Loucy (cell line): Measurements from ENCODE around the gene ARHGAP26.

Experiments
- H2AFZ ChIP-seq: fragments of 200-600 bp; sonication (generic); 2 replicates; pipeline ENCODE4 v1.6.0; 2016; ENCODE audit warnings: antibody characterized with exemption, mild to moderate bottlenecking, low read length, moderate library complexity
- H3F3A ChIP-seq: fragments of 200-600 bp; 2 replicates; pipeline ENCODE4 v1.6.0; 2016; ENCODE audit warnings: antibody characterized with exemption, low read depth, mild to moderate bottlenecking
- H3K27me3 ChIP-seq: fragments of 200-600 bp; sonication (generic); 2 replicates; pipeline ENCODE4 v1.6.1; 2014; ENCODE audit warnings: low read length, mild to moderate bottlenecking; ENCODE audit not compliant: insufficient read depth, poor library complexity, severe bottlenecking
- H3K36me3 ChIP-seq: fragments of 200-600 bp; sonication (generic); 2 replicates; pipeline ENCODE4 v1.6.1; 2016; ENCODE audit warnings: low read length; ENCODE audit not compliant: insufficient read depth
- H3K4me1 ChIP-seq: fragments of 200-600 bp; sonication (generic); 2 replicates; pipeline ENCODE4 v1.5.1; 2014; ENCODE audit warnings: low read length, mild to moderate bottlenecking; ENCODE audit not compliant: insufficient read depth, poor library complexity, severe bottlenecking
- H3K4me2 ChIP-seq: fragments of 200-600 bp; sonication (generic); 2 replicates; pipeline ENCODE4 v1.6.0; 2014; ENCODE audit warnings: antibody characterized with exemption, low read length, low read depth, mild to moderate bottlenecking; ENCODE audit not compliant: poor library complexity, severe bottlenecking
- H3K4me3 ChIP-seq: fragments of 200-600 bp; sonication (generic); 2 replicates; pipeline ENCODE4 v1.5.1; 2014; ENCODE audit warnings: low read length, mild to moderate bottlenecking, mixed read lengths; ENCODE audit not compliant: poor library complexity, severe bottlenecking
- H3K79me2 ChIP-seq: fragments of 200-600 bp; sonication (generic); 2 replicates; pipeline ENCODE4 v1.6.1; 2014; ENCODE audit warnings: low read length; ENCODE audit not compliant: insufficient read depth
- H3K9ac ChIP-seq: fragments of 200-600 bp; sonication (generic); 2 replicates; pipeline ENCODE4 v1.6.0; 2014; ENCODE audit warnings: mild to moderate bottlenecking, low read depth, low read length, moderate library complexity; ENCODE audit not compliant: poor library complexity, severe bottlenecking
- H3K9me2 ChIP-seq: fragments of 200-600 bp; sonication (generic); replicated peaks from 2 replicates; pipeline ENCODE4 v1.6.1; 2016; ENCODE audit warnings: low read depth, low read length, mixed read lengths
- H3K9me3 ChIP-seq: fragments of 200-600 bp; sonication (generic); 2 replicates; pipeline ENCODE4 v1.6.1; 2014; ENCODE audit warnings: mild to moderate bottlenecking, antibody characterized with exemption, low read length, low read depth; ENCODE audit not compliant: insufficient read depth
- H4K20me1 ChIP-seq: fragments of 200-600 bp; sonication (generic); 2 replicates; pipeline ENCODE4 v1.6.0; 2014; ENCODE audit warnings: antibody characterized with exemption, low read length, mild to moderate bottlenecking; ENCODE audit not compliant: insufficient read depth, poor library complexity, severe bottlenecking
- CTCF ChIP-seq: fragments of 200-600 bp; sonication (generic); conservative IDR thresholded peaks from 2 replicates; pipeline ENCODE4 v1.5.1; 2014; ENCODE audit warnings: mild to moderate bottlenecking, antibody characterized with exemption, low read length
- EZH2phosphoT487 ChIP-seq: fragments of 200-600 bp; IDR thresholded peaks from 2 replicates; pipeline ENCODE4 v1.6.1; 2018; ENCODE audit warnings: antibody characterized with exemption, mild to moderate bottlenecking, moderate library complexity, borderline replicate concordance

Gene ARHGAP26

GRCh38 chr5:143126174-143127019 lies 356.2 kb downstream of the ARHGAP26 start:
- no peaks in the 10 kb centered on the region for H3K79me2 ChIP-seq
- peaks cover 7% of the 10 kb centered on the region for H3K4me1 ChIP-seq
- H3K4me3 ChIP-seq, result no peak overlapping the region
- H3K9ac ChIP-seq, result no peak overlapping the region
- H3K36me3 ChIP-seq, result no peaks in the 10 kb centered on the region
- H3F3A ChIP-seq, result no peaks in the 10 kb centered on the region
- no peaks in the 10 kb centered on the region for H4K20me1 ChIP-seq
- TF ChIP-seq EZH2phosphoT487, result no peak
- no peak for TF ChIP-seq CTCF
- H3K27me3 ChIP-seq, result no peaks in the 10 kb centered on the region
- H2AFZ ChIP-seq, result no peak overlapping the region
- no peaks in the 10 kb centered on the region for H3K9me2 ChIP-seq
- no peaks in the 10 kb centered on the region for H3K9me3 ChIP-seq
- no peak overlapping the region for H3K4me2 ChIP-seq

GRCh38 chr5:143128412-143129071 lies 358.4 kb downstream of the ARHGAP26 start:
- Histone ChIP-seq H3K4me3 (no peak overlapping the region), H3K4me1 (peaks cover 7% of the 10 kb centered on the region), H3K4me2 (no peak overlapping the region)

GRCh38 chr5:143129203-143129602 lies 359.0 kb downstream of the ARHGAP26 start:
- peaks cover 4% of the 10 kb centered on the region; the same call in 1 of the 2 replicates for H3K36me3 ChIP-seq
- H3K79me2 ChIP-seq, result no peaks in the 10 kb centered on the region
- no peaks in the 10 kb centered on the region for H3K27me3 ChIP-seq
- no peak overlapping the region for H3K4me3 ChIP-seq
- no peaks in the 10 kb centered on the region for H3F3A ChIP-seq
- no peak overlapping the region for H2AFZ ChIP-seq
- H3K9me3 ChIP-seq, result no peaks in the 10 kb centered on the region
- no peaks in the 10 kb centered on the region for H3K9me2 ChIP-seq
- no peaks in the 10 kb centered on the region for H4K20me1 ChIP-seq
- no peak for TF ChIP-seq CTCF
- TF ChIP-seq EZH2phosphoT487, result no peak
- no peak overlapping the region for H3K9ac ChIP-seq
- peaks cover 7% of the 10 kb centered on the region for H3K4me1 ChIP-seq
- H3K4me2 ChIP-seq, result no peak overlapping the region

More at GRCh38 chr5:143128412-143129071, 358.4 kb downstream of the ARHGAP26 start:
- Histone ChIP-seq H3K36me3 (no peaks in the 10 kb centered on the region), H3K27me3 (no peaks in the 10 kb centered on the region), H3K79me2 (no peaks in the 10 kb centered on the region), H2AFZ (no peak overlapping the region), H4K20me1 (no peaks in the 10 kb centered on the region), H3K9me3 (no peaks in the 10 kb centered on the region), H3K9ac (no peak overlapping the region), H3F3A (no peaks in the 10 kb centered on the region), H3K9me2 (no peaks in the 10 kb centered on the region)
- TF ChIP-seq CTCF, result no peak
- no peak for TF ChIP-seq EZH2phosphoT487
